ENCODE measurements around the gene PDE2A.

DNA sequence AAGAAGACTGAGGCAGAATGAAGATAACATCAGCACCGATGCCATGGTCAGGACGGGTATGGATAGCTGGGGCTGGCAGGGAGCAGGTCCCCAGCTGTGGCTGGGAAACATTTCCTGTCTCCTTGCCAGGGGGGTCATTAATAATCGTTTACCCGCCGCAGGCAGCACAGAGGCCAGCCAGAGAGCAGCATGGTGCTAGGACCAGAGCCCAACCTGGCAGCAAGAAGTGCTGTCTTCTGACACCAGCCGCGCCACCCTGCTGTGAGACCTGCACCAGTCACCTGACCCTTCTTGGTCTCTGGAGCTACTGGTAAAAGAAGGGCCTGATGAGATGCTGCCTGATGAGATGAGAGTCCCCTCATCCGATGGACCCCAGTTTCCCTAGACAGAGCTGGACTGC lies 36.3 kb downstream of the PDE2A start:
- TF ChIP-seq, protein P1, sequence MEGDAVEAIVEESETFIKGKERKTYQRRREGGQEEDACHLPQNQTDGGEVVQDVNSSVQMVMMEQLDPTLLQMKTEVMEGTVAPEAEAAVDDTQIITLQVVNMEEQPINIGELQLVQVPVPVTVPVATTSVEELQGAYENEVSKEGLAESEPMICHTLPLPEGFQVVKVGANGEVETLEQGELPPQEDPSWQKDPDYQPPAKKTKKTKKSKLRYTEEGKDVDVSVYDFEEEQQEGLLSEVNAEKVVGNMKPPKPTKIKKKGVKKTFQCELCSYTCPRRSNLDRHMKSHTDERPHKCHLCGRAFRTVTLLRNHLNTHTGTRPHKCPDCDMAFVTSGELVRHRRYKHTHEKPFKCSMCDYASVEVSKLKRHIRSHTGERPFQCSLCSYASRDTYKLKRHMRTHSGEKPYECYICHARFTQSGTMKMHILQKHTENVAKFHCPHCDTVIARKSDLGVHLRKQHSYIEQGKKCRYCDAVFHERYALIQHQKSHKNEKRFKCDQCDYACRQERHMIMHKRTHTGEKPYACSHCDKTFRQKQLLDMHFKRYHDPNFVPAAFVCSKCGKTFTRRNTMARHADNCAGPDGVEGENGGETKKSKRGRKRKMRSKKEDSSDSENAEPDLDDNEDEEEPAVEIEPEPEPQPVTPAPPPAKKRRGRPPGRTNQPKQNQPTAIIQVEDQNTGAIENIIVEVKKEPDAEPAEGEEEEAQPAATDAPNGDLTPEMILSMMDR (IDR thresholded peaks at IDR 0.05) = no peak
- TF ChIP-seq POLR2A (IDR thresholded peaks at IDR 0.05) = no peak

All from lower leg skin (tissue), 3 donors.